T-helper 1 cell treated with Interleukin-12 subunit alpha and Interleukin-12 subunit beta and Interleukin-4 antibody, amounts not matched to agents 30 μg/mL and 1 μg/mL, for 36 hours (primary cell): ENCODE results near the gene CIAO2A.
"Not testable (repeated sequence)": the region's sequence is repeated elsewhere in the genome, so short reads cannot be mapped to it uniquely, and the experiment has no call there.

Source experiments
- H3K27ac Mint-ChIP-seq: one replicate; pipeline ENCODE4 v1.8.0; 2021; ENCODE audit warnings: mild to moderate bottlenecking, mixed read lengths
- H3K27me3 Mint-ChIP-seq: one replicate; pipeline ENCODE4 v1.8.0; 2021; ENCODE audit warnings: low read depth, mixed read lengths
- H3K36me3 Mint-ChIP-seq: one replicate; pipeline ENCODE4 v1.8.0; 2021; ENCODE audit warnings: low read depth, mixed read lengths
- H3K4me1 Mint-ChIP-seq: one replicate; pipeline ENCODE4 v1.8.0; 2021; ENCODE audit warnings: low read depth, mixed read lengths
- H3K4me3 Mint-ChIP-seq: one replicate; pipeline ENCODE4 v1.8.0; 2021; ENCODE audit warnings: mild to moderate bottlenecking, moderate library complexity, mixed read lengths
- H3K9me3 Mint-ChIP-seq: one replicate; pipeline ENCODE4 v1.8.0; 2021; ENCODE audit warnings: mixed read lengths

The CIAO2A gene

DNA sequence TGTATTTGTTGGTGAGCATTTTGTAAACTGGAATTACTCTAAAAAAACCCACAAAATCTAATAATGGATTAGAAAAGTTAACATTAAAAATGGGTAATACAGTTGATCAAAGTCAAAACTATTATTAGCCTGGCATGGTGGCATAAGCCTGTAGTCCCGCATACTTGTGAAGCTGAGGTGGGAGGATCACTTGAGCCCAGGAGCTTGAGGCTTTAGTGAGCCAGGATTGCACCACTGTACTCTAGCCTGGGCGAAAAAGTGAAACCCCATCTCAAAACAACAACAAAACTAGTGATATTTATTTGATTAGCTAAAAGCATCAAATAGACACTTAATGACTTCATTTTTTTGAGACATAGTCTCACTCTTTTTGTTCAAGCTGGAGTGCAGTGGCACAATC is 5.7 kb upstream of the CIAO2A start:
- peaks cover 33% of the 10 kb centered on the region for H3K4me1 Mint-ChIP-seq
- H3K36me3 Mint-ChIP-seq = peaks cover 7% of the 10 kb centered on the region
- H3K27ac Mint-ChIP-seq = no peak overlapping the region
- H3K9me3 Mint-ChIP-seq = no peaks in the 10 kb centered on the region
- H3K27me3 Mint-ChIP-seq = no peaks in the 10 kb centered on the region
- no peak overlapping the region for H3K4me3 Mint-ChIP-seq

DNA sequence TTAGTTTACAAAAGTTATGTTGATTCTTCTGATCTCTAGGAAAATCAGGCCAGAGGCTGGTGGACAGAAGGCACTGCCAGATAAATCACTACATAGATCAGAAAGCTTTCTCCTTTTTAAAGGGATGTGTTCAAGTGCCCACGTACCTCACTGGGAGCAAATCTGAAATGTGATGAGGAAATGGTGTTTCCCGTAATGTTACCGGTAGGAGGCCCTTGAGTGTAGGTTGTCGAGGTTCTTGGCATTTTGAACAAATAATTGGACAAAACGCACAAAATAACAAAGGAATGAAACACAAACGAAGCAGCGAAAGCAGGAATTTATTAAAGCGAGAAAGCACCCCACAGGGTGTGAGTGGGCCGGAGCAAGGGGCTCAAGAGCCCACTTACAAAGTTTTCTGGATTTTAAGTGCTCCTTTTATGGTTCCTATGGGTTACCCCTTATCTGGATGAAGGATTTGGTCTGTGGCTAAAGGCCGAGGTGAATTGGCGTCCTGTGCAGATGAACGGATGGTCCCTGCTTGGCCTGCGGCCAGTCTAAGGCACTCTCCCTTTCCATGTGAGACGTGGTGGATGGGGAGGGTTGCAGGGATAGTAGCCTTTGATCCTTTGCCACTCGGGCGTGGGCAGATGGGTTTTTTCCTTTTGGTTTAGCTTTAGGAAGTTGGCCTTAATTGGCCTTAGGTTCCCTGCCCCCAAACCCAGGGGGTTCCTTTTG is 3.2 kb upstream of the CIAO2A start:
- H3K4me3 Mint-ChIP-seq = peak overlapping the region; percentile 95
- H3K4me1 Mint-ChIP-seq = peaks cover 50% of the 10 kb centered on the region
- peaks cover 11% of the 10 kb centered on the region for H3K36me3 Mint-ChIP-seq
- H3K9me3 Mint-ChIP-seq = no peaks in the 10 kb centered on the region
- H3K27ac Mint-ChIP-seq = peak overlapping the region; percentile 99
- H3K27me3 Mint-ChIP-seq = no peaks in the 10 kb centered on the region

DNA sequence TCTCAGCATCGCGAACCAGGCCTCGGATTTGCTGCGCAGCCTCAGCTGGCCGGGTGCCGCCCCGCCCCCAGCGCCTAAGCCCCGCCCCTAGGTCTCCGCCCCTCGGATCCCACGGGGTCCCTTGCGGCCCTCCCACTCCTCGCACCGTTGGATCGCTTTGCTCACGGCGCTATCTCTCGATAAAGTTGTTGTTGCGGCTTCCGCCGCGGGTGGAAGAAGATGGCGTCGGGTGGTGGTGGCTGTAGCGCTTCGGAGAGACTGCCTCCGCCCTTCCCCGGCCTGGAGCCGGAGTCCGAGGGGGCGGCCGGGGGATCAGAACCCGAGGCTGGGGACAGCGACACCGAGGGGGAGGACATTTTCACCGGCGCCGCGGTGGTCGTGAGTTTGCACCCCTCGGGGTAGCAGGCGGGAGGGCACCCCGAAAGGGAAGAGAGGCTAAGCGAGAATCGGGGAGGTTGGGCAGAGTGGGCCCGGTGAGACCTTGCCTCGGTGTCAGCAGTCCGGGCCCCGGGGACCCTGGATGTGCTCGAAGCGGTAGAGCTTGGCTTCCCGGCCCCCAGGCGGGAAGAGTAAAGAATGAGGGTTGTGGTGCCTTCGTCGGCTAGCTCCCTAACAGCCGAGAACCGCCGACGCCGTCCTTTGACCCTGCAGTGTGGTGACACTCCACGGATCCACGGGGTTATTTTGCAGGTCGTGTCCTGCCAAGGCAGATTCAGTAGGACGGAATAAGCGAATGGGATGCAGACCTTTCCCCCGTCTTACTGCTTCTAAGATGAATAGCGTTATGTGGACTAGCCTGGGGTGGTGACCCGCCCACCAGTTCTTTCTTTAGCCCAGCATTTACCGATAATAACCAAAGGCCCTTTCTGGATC is 2.4 kb upstream of the CIAO2A start, which contains the start of gene SNX1:
TSS of gene SNX1 (plus strand) at position 188 of the 873 bp plus-strand sequence. CDS start at position 220, 32 bp downstream.
- peak within 1 kb of the TSS; percentile 99 for H3K27ac Mint-ChIP-seq
- H3K27me3 Mint-ChIP-seq = no peaks in the 10 kb centered on the region
- peaks cover 9% of the 10 kb centered on the region for H3K36me3 Mint-ChIP-seq
- H3K4me1 Mint-ChIP-seq = peaks cover 50% of the 10 kb centered on the region
- peak within 1 kb of the TSS; percentile 95 for H3K4me3 Mint-ChIP-seq
- no peaks in the 10 kb centered on the region for H3K9me3 Mint-ChIP-seq

DNA sequence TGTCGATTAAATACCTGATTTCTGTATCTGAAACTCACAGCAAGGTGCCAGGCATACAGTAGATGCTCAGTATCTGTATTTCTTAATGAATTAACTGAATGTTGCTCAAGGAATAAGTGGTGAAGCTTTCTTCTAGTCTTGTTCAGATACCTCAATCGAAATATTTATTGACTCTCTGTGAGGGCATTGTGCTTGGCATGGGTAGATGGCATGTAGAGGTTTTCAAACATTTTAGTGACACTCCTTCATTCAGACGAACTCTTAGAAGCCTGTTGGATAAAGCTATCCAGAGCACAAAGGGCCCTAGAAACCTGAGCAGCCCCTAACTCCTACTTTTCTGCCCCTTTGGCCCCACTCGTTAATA is 1.8 kb upstream of the CIAO2A start:
- Mint-ChIP-seq H3K9me3 (no peaks in the 10 kb centered on the region), H3K4me1 (peaks cover 54% of the 10 kb centered on the region), H3K36me3 (peaks cover 11% of the 10 kb centered on the region), H3K4me3 (peak overlapping the region; percentile 95), H3K27ac (peak overlapping the region; percentile 99), H3K27me3 (no peaks in the 10 kb centered on the region)

DNA sequence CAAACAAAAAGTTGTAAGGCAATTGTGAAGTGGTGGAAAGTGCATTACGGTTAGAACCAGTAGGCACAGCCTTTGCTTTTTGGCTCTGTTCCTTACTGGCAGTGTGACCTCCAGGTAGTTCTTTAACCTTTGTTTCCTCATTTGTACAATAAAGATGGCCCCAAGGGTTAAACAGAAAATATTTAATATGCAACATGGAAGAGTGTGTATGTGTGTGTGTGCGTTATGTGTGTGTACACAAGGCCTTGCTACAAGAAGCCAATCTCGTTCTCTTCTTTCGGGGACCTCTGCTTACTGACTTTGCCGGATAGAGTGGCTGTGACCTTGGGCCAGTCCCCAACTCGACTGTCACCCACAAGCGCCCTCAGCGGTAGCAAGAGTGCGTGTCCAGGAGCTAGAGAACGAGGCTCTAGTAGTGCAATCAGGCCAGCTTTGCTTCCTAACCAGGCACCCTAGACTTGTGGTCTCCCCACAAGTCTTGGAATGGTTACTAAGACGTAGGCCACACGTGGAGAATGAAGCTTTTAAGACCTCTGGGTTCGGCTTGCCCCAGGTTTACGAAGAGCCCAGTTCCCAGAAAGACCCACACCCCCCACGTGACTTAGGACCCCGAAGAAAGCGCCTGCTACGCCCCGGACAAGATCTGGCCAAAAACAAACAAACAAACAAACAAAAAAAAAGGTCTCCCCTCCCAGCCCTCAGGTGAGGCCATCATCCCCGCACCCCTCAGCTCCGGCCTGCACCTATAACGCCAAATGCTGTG is 593 bp downstream of the CIAO2A start:
- peaks cover 51% of the 10 kb centered on the region for H3K4me1 Mint-ChIP-seq
- peak overlapping the region; percentile 95 for H3K4me3 Mint-ChIP-seq
- H3K9me3 Mint-ChIP-seq = peaks cover 1% of the 10 kb centered on the region
- H3K27ac Mint-ChIP-seq = peak overlapping the region; percentile 99
- peaks cover 27% of the 10 kb centered on the region for H3K36me3 Mint-ChIP-seq
- H3K27me3 Mint-ChIP-seq = no peaks in the 10 kb centered on the region

DNA sequence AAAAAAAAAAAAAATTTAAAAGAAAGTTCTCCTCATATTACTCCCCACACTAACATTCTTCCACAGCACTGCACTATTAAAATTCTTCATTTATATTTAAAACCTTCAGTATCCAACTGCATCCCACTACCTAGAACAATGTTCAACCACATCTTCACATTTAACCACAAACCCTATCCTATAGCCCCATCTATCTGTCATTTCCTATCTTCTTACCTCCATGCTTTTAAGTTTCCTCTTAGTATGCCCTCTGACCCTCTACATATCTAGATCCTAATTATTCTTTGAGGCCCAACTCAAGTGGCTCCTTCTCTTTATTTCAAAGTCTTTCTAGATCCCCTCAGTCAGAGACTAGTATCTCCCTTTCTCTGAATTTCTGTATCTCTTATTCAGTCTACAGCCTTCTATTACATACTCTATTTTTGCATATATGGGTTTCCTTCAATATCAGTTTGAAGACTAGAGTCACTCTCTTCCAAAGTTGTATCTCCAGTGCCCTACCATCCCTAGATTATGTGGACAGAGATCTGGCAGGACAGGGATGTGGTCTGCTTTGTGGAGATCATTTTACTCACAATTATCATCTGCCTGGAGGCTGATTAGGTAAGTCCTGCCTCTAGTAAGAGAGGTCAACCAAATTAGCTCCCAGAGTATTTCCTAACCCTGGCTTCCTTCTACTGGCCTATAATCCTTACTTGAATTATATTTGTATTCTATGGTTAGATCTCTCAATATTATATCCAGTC is 1.4 kb downstream of the CIAO2A start:
- Mint-ChIP-seq H3K36me3 (peaks cover 34% of the 10 kb centered on the region), H3K4me3 (peak overlapping the region; percentile 95), H3K27ac (peak overlapping the region; percentile 99), H3K9me3 (peaks cover 5% of the 10 kb centered on the region), H3K4me1 (peaks cover 44% of the 10 kb centered on the region), H3K27me3 (no peaks in the 10 kb centered on the region)

DNA sequence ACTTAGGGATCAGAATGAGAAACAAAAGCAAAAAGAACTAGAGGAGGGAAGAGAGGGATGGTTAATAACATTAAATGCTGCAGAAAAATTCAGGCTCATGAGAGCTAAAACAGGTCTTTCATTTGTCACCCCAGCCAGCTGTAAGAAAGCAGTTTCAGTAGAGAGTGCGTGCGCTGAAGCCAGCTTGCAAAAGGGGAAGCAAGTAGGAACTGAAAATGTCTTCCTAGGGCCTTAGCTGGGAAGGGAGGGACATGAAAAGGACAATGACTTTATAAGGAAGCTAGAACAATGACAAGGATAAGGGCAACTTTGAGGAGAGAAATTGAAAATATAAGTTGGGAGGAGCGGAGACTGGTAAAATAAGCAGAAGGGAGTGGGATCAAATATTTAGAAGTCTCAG is 3.1 kb downstream of the CIAO2A start:
- Mint-ChIP-seq H3K27ac (peak overlapping the region; percentile 12), H3K4me3 (no peak overlapping the region), H3K9me3 (peaks cover 5% of the 10 kb centered on the region), H3K36me3 (peaks cover 37% of the 10 kb centered on the region), H3K27me3 (no peaks in the 10 kb centered on the region), H3K4me1 (peaks cover 36% of the 10 kb centered on the region)

DNA sequence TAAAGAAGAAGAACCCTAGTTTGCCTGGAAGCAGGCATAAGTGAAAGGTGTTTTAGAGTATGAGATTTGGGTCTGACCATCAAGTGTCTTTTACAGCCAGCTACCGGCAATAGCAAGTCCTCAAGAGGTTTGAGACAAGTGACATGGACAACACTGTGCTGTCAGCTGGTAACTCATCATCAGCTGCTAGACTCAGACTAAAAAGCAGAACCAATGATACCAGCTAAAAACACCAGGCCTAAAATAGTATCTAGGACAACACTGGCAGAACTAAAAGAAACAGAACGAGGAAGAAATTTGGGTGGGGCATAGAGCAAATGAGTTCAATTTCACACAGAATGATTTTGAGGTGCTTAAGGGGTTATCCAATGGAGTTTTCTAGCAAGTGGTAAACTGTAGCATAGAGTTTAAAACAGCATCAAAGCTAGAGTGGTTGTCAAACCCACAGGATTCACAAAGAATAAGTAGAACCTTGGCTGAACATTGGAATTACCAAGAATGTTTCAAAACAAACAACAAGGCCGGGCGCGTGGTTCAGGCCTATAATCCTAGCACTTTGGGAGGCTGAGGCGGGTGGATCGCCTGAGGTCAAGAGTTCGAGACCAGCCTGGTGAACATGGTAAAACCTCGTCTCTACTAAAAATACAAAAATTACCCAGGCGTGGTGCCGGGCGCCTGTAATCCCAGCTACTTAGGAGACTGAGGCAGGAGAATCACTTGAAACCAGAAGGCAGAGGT is 3.9 kb downstream of the CIAO2A start:
- Mint-ChIP-seq H3K27me3 (no peaks in the 10 kb centered on the region), H3K36me3 (peaks cover 37% of the 10 kb centered on the region), H3K4me1 (peaks cover 30% of the 10 kb centered on the region), H3K4me3 (no peak overlapping the region), H3K27ac (peak overlapping the region; percentile 43), H3K9me3 (peaks cover 5% of the 10 kb centered on the region)

DNA sequence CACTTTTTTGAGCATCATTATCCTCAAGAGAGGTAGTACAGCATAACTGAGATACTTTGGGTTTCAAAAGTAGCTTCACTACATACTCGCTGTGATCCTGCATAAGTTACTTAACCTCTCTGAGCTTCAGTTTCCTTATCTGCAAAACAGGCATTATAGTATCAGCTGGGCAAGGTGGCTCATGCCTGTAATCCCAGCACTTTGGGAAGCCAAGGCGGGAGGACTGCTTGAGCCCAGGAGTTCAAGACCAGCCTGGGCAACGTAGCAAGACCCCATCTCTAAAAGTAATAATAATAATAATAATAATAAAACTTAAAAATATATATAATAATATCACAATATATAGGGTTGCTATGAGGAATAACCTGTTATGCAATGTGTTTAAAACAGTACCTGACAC is 10.9 kb downstream of the CIAO2A start:
- H3K4me1 Mint-ChIP-seq = no peaks in the 10 kb centered on the region
- H3K36me3 Mint-ChIP-seq = peaks cover 15% of the 10 kb centered on the region
- no peak overlapping the region for H3K4me3 Mint-ChIP-seq
- no peak overlapping the region for H3K27ac Mint-ChIP-seq
- H3K9me3 Mint-ChIP-seq = peaks cover under 1% of the 10 kb centered on the region
- H3K27me3 Mint-ChIP-seq = no peaks in the 10 kb centered on the region

DNA sequence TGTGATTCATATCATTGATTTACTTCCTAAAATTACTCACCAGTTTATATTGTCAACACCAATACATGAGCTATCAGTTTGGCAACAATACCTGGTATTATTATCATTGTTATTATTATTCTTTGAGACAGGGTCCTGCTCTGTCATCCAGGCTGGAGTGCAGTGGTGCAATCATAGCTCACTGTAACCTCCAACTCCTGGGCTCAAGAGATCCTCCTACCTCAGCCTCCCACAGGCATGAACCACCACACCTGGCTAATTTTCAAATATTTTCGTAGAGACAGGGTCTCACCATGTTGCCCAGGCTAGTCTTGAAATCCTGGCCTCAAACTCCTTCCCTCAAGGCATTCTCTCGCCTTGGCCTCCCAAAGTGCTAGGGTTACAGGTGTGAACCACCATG is 20.1 kb downstream of the CIAO2A start:
- Mint-ChIP-seq H3K4me1 (peaks cover 10% of the 10 kb centered on the region), H3K36me3 (peaks cover 18% of the 10 kb centered on the region)
- H3K9me3 Mint-ChIP-seq, H3K4me3 Mint-ChIP-seq, H3K27me3 Mint-ChIP-seq, H3K27ac Mint-ChIP-seq: not testable (repeated sequence)

DNA sequence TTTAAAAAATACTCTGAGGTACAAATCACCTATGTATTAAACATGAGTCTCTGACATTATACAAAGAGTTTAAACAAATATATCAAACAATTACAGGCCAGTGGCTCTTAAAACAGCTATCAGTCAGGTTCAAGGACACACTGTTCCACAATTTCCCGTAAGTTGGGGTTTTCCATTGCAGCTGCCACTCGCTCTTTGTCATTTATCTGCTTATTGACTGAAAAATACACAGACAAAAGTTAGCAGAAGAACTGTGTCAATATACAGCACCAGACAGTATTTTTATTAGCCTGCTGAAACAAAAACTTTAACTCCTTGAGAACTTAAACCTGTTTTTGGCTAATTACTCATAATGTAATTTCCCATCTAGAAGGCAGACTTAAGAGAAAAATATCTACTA is 20.8 kb downstream of the CIAO2A start:
- no peaks in the 10 kb centered on the region for H3K27me3 Mint-ChIP-seq
- peaks cover 18% of the 10 kb centered on the region for H3K36me3 Mint-ChIP-seq
- no peak overlapping the region for H3K4me3 Mint-ChIP-seq
- peaks cover 15% of the 10 kb centered on the region for H3K4me1 Mint-ChIP-seq
- no peaks in the 10 kb centered on the region for H3K9me3 Mint-ChIP-seq
- no peak overlapping the region for H3K27ac Mint-ChIP-seq

DNA sequence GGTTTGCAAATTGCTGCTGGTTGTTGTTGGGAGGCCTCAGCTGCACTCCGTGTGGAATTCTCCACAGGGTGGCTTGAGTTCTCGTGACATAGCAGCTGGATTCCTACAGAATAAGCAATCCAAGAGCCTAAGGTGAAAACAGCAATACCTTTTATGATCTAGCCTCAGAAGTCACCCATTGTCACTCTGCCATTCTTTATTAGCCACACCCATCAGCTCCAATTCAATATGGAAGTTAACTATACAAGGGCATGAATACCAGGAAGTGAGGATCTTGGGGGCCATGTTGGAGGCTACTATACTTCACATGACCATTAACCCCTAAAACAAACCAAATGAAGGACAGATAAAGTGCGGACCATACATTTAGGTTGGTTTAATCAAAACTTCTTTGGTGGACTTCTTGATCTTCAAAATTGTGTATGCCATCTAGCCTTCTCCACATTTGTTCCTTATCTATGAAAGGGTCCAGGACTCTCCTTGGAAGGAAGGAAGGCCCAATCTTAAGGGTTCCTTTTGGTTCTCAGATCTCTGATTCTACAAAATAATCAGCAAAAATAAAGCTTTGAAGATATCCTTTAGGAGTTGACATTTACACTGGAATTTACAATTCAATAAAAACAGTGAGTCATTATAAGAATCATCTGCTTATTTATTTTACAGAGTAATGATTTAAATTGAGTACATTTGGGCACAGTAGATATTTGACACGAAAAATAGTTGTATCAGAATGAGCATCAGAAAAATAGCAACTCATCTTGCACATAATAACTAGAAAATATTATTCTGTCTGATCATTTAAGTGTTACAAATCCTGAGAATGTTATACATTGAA is 21.5 kb downstream of the CIAO2A start:
- H3K27me3 Mint-ChIP-seq = no peaks in the 10 kb centered on the region
- H3K9me3 Mint-ChIP-seq = no peaks in the 10 kb centered on the region
- peaks cover 15% of the 10 kb centered on the region for H3K4me1 Mint-ChIP-seq
- H3K36me3 Mint-ChIP-seq = peaks cover 13% of the 10 kb centered on the region
- H3K27ac Mint-ChIP-seq = no peak overlapping the region
- H3K4me3 Mint-ChIP-seq = no peak overlapping the region
